ENCODE measurements around the gene SLC30A1. TPM values are rescaled to one million over a fixed set of nuclear protein-coding genes. Genes with fewer than 3 reads are reported as not detected.

The SLC30A1 gene
- total and polyA plus RNA-seq, 2 donors (not counting 1 experiment from before 2014, with no cell fraction given) = 13.6 to 45.2 TPM

DNA sequence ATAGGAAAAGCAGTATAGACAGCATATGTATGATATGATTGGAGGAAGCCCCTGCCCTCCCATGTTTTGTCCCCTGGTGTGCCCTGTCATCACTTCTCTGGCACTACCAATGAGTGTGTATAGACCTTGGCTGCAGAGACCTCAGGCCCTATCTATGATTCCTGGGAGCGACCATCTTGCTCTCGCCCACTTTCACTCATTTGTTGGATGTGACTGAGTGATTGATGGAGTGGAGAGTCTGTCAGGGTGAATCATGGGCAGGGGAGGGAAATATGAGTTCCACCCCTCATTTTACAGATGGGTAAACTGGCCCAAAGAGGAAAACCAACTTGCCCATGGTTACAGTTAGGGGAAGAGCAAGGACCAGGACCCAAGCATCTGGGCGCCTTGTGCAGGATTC lies 14.9 kb downstream of the SLC30A1 start:
- TF ChIP-seq EZH2 (IDR thresholded peaks at IDR 0.05; ENCODE audit: low read length, missing control alignments) = no peak
- TF ChIP-seq, protein P1, sequence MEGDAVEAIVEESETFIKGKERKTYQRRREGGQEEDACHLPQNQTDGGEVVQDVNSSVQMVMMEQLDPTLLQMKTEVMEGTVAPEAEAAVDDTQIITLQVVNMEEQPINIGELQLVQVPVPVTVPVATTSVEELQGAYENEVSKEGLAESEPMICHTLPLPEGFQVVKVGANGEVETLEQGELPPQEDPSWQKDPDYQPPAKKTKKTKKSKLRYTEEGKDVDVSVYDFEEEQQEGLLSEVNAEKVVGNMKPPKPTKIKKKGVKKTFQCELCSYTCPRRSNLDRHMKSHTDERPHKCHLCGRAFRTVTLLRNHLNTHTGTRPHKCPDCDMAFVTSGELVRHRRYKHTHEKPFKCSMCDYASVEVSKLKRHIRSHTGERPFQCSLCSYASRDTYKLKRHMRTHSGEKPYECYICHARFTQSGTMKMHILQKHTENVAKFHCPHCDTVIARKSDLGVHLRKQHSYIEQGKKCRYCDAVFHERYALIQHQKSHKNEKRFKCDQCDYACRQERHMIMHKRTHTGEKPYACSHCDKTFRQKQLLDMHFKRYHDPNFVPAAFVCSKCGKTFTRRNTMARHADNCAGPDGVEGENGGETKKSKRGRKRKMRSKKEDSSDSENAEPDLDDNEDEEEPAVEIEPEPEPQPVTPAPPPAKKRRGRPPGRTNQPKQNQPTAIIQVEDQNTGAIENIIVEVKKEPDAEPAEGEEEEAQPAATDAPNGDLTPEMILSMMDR (conservative IDR thresholded peaks at IDR 0.05 in 1 of 2, IDR thresholded peaks at IDR 0.05 in 1 of 2; ENCODE audit: low read depth in 1 of 2, low read length in 2 of 2) = no peak
- no peaks in the 10 kb centered on the region for H3K79me2 ChIP-seq (ENCODE audit: control insufficient read depth, insufficient read depth, low read length)
- no peak overlapping the region for H3K9ac ChIP-seq (ENCODE audit: insufficient read depth, low read length)
- H2AFZ ChIP-seq (ENCODE audit: low read length) = no peak overlapping the region
- H3K4me3 ChIP-seq (replicated peaks in 1 of 4; ENCODE audit: control extremely low read depth in 1 of 4, insufficient read depth in 1 of 4, low read depth in 3 of 4, low read length in 4 of 4) = no peak overlapping the region
- no peaks in the 10 kb centered on the region for H3K4me1 ChIP-seq (ENCODE audit: control insufficient read depth, extremely low read depth, insufficient read depth, low read length)
- H3K9me3 ChIP-seq (ENCODE audit: control insufficient read depth, insufficient read depth, low read depth, low read length) = no peaks in the 10 kb centered on the region
- H3K36me3 ChIP-seq (ENCODE audit: control insufficient read depth, insufficient read depth, low read length) = no peaks in the 10 kb centered on the region
- H4K20me1 ChIP-seq (ENCODE audit: control insufficient read depth, extremely low read depth, insufficient read depth, low read length) = no peaks in the 10 kb centered on the region
- H3K4me2 ChIP-seq (ENCODE audit: extremely low read depth, insufficient read depth, low read length) = no peak overlapping the region
- peaks cover 3% of the 10 kb centered on the region for H3K27me3 ChIP-seq (ENCODE audit: control insufficient read depth, insufficient read depth, low read length)
- no peak overlapping the region for H3K27ac ChIP-seq (ENCODE audit: insufficient read depth, low read length)
- DNase-seq (ENCODE audit: low read depth in 2 of 2) = no peak

DNA sequence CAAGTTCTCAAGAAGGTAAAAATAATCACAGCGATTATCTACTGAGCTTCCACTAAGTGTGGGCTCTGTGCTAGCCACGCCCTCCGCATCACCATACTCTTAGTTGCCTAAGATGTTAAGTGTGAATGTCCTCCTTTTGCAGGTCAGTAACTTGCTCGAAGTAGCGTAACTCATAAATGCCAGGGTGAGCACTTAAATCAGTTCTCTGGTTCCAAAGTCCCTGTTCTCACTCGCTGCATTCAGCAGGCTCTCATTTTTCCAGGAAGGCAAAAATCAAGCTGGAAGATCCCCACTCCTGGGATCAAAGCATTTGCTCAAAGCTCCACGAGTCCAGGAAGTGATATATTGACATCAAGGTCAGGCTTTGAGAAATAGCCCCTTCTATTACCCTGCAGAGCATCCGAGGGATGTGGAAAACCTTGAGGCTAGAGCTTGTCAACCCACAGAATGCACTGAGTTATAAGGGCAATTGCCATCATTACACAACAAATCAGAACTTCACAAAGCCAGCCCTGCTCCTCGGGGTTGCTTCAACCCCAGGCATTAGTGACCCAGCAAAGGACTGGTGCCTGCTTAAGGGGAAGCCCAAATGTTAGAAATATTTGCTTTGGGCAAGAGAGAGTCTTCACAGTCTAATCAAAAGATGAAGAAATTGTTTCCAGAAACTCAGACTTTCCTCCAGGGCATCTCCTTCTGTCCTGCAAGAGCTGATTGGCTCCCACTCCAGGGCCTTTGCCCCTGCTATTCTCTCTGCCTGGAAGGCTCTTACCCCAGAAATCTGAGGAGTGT lies 19.5 kb downstream of the SLC30A1 start:
- Histone ChIP-seq H3K9me3 (ENCODE audit: control insufficient read depth, insufficient read depth, low read depth, low read length) (no peaks in the 10 kb centered on the region), H2AFZ (ENCODE audit: low read length) (no peak overlapping the region), H3K4me1 (ENCODE audit: control insufficient read depth, extremely low read depth, insufficient read depth, low read length) (no peaks in the 10 kb centered on the region), H3K79me2 (ENCODE audit: control insufficient read depth, insufficient read depth, low read length) (no peaks in the 10 kb centered on the region), H3K27me3 (ENCODE audit: control insufficient read depth, insufficient read depth, low read length) (peaks cover 3% of the 10 kb centered on the region), H3K27ac (ENCODE audit: insufficient read depth, low read length) (no peak overlapping the region), H3K4me3 (replicated peaks in 1 of 4; ENCODE audit: control extremely low read depth in 1 of 4, insufficient read depth in 1 of 4, low read depth in 3 of 4, low read length in 4 of 4) (no peak overlapping the region), H3K36me3 (ENCODE audit: control insufficient read depth, insufficient read depth, low read length) (no peaks in the 10 kb centered on the region), H3K4me2 (ENCODE audit: extremely low read depth, insufficient read depth, low read length) (no peak overlapping the region), H3K9ac (ENCODE audit: insufficient read depth, low read length) (no peak overlapping the region), H4K20me1 (ENCODE audit: control insufficient read depth, extremely low read depth, insufficient read depth, low read length) (no peaks in the 10 kb centered on the region)
- TF ChIP-seq, protein P1 (conservative IDR thresholded peaks at IDR 0.05 in 1 of 2, IDR thresholded peaks at IDR 0.05 in 1 of 2; ENCODE audit: low read depth in 1 of 2, low read length in 2 of 2) = no peak
- no peak for TF ChIP-seq EZH2 (IDR thresholded peaks at IDR 0.05; ENCODE audit: low read length, missing control alignments)
- DNase-seq (ENCODE audit: low read depth in 2 of 2) = no peak

DNA sequence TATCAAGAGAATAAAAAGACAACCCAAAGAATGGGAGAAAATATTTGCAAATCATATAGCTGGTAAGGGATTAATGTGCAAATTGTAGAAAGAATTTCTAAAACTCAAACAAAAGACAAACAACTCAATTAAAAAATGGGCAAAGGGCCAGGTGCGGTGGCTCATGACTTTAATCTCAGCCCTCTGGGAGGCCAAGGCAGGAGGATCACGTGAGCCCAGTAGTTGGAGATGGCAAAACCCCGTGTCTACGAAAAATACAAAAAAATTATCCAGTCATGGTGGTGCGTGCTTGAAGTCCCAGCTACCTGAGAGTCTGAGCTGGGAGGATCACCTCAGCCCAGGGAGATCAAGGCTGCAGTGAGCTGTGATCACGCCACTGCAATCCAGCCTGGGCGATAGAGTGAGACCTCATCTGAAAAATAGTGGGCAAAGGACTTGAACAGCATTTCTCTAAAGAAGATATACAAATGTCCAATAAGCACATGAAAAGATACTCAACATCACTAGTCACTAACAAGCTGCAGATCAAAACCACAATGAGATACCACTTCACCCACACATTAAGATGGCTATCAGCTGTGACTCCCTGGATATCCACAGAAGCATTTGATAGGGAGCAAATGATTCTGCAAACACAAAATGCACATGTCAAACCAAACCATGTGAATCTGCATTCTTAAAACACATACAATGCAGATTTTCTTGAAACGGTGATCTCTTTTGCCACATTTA lies 20.9 kb downstream of the SLC30A1 start:
- TF ChIP-seq, protein P1 (conservative IDR thresholded peaks at IDR 0.05 in 1 of 2, IDR thresholded peaks at IDR 0.05 in 1 of 2; ENCODE audit: low read depth in 1 of 2, low read length in 2 of 2) = no peak
- no peak for TF ChIP-seq EZH2 (IDR thresholded peaks at IDR 0.05; ENCODE audit: low read length, missing control alignments)
- Histone ChIP-seq H2AFZ (ENCODE audit: low read length) (no peak overlapping the region), H3K9ac (ENCODE audit: insufficient read depth, low read length) (no peak overlapping the region), H3K27me3 (ENCODE audit: control insufficient read depth, insufficient read depth, low read length) (no peaks in the 10 kb centered on the region), H3K4me1 (ENCODE audit: control insufficient read depth, extremely low read depth, insufficient read depth, low read length) (no peaks in the 10 kb centered on the region), H3K79me2 (ENCODE audit: control insufficient read depth, insufficient read depth, low read length) (no peaks in the 10 kb centered on the region), H3K9me3 (ENCODE audit: control insufficient read depth, insufficient read depth, low read depth, low read length) (no peaks in the 10 kb centered on the region), H3K4me2 (ENCODE audit: extremely low read depth, insufficient read depth, low read length) (no peak overlapping the region), H4K20me1 (ENCODE audit: control insufficient read depth, extremely low read depth, insufficient read depth, low read length) (no peaks in the 10 kb centered on the region), H3K36me3 (ENCODE audit: control insufficient read depth, insufficient read depth, low read length) (no peaks in the 10 kb centered on the region), H3K4me3 (replicated peaks in 1 of 4; ENCODE audit: control extremely low read depth in 1 of 4, insufficient read depth in 1 of 4, low read depth in 3 of 4, low read length in 4 of 4) (no peak overlapping the region), H3K27ac (ENCODE audit: insufficient read depth, low read length) (no peak overlapping the region)
- DNase-seq (ENCODE audit: low read depth in 2 of 2) = peak in 1 of 2 donors; percentile 28
